ENCODE results near the gene OR2A12. TPM values are rescaled to one million over a fixed set of nuclear protein-coding genes. Genes with fewer than 3 reads are reported as not detected.
A peak's percentile ranks its signal among the peaks of the same experiment; 100 is the strongest.

Gene OR2A12
- total and polyA plus RNA-seq, 2 of the 13 experiments (the other 11 are each of a cell fraction or from before 2014, with no cell fraction given), result 0.18 TPM; not detected in 1

DNA sequence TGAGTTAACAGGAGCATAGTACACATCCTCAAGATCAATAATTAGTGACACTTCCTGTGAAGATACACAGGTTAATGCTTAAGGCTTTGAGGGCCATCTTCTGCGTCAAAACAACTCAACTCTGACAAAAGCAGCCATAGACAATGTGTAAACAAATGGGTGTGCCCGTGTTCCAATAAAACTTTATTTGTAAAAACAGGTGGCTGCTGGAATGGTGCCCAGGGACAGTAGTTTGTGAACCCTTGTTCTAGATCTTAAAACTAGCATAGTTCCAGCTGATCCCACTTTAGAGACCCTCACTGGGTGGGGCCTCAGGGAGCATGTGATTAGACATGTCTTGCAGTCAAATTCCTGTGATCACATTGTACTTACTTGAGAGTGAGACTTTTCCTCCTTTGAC lies 44.7 kb downstream of the OR2A12 start:
- Histone ChIP-seq H2AFZ (ENCODE audit: low read length) (no peak overlapping the region), H3K36me3 (replicated peaks in 1 of 2; ENCODE audit: control insufficient read depth in 1 of 2, insufficient read depth in 2 of 2, low read length in 2 of 2) (no peaks in the 10 kb centered on the region), H3K79me2 (ENCODE audit: insufficient read depth, low read length) (no peaks in the 10 kb centered on the region), H3K4me2 (ENCODE audit: low read depth, low read length) (no peak overlapping the region), H3K4me3 (replicated peaks in 1 of 3; ENCODE audit: insufficient read depth in 1 of 3, low read depth in 2 of 3, low read length in 3 of 3) (no peak overlapping the region), H3K9me3 (ENCODE audit: low read length) (no peaks in the 10 kb centered on the region), H3K4me1 (ENCODE audit: insufficient read depth, low read length) (no peaks in the 10 kb centered on the region), H3K27me3 (ENCODE audit: control insufficient read depth in 1 of 2, insufficient read depth in 2 of 2, low read length in 2 of 2) (no peaks in the 10 kb centered on the region), H4K20me1 (ENCODE audit: insufficient read depth, low read length) (no peaks in the 10 kb centered on the region), H3K27ac (ENCODE audit: extremely low read length, insufficient read depth, low read length) (no peak overlapping the region), H3K9ac (ENCODE audit: insufficient read depth, low read depth, low read length) (no peak overlapping the region)
- ATAC-seq (no peak), DNase-seq (ENCODE audit: low spot score) (no peak), FAIRE-seq (no peak)
- TF ChIP-seq KDM3A (CRISPR knock-in tag; IDR thresholded peaks at IDR 0.05; ENCODE audit: low read depth), result no peak
- TF ChIP-seq, protein P1, sequence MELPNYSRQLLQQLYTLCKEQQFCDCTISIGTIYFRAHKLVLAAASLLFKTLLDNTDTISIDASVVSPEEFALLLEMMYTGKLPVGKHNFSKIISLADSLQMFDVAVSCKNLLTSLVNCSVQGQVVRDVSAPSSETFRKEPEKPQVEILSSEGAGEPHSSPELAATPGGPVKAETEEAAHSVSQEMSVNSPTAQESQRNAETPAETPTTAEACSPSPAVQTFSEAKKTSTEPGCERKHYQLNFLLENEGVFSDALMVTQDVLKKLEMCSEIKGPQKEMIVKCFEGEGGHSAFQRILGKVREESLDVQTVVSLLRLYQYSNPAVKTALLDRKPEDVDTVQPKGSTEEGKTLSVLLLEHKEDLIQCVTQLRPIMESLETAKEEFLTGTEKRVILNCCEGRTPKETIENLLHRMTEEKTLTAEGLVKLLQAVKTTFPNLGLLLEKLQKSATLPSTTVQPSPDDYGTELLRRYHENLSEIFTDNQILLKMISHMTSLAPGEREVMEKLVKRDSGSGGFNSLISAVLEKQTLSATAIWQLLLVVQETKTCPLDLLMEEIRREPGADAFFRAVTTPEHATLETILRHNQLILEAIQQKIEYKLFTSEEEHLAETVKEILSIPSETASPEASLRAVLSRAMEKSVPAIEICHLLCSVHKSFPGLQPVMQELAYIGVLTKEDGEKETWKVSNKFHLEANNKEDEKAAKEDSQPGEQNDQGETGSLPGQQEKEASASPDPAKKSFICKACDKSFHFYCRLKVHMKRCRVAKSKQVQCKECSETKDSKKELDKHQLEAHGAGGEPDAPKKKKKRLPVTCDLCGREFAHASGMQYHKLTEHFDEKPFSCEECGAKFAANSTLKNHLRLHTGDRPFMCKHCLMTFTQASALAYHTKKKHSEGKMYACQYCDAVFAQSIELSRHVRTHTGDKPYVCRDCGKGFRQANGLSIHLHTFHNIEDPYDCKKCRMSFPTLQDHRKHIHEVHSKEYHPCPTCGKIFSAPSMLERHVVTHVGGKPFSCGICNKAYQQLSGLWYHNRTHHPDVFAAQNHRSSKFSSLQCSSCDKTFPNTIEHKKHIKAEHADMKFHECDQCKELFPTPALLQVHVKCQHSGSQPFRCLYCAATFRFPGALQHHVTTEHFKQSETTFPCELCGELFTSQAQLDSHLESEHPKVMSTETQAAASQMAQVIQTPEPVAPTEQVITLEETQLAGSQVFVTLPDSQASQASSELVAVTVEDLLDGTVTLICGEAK (IDR thresholded peaks at IDR 0.05), result no peak
- TF ChIP-seq, protein P1 (CRISPR knock-in tag; IDR thresholded peaks at IDR 0.05), result peak; percentile 80
- intact Hi-C loops (cut with micrococcal nuclease; ENCODE audit: unreplicated experiment) (no loop called here), in situ Hi-C loops (cut with HindIII; ENCODE audit: extremely low pct_ligation_motif_present, low pct_unique_long_range_greater_than_20kb) (no loop called here)
- ChIA-PET POLR2A (no interaction called here), CTCF (ENCODE audit: low intra/inter-chr PET ratio, low total read pairs) (no interaction called here)
- BruUV-seq (replicated peaks), result no TSS peak
- WGBS (ENCODE audit: low lambda C conversion rate), result 0% methylated on average over 2 of the region's 2 CpGs
